K562 (cell line): Measurements from ENCODE around the gene PQBP1. TPM values are rescaled to one million over a fixed set of nuclear protein-coding genes. Genes with fewer than 3 reads are reported as not detected.

ENCODE experiments used
- ADNP ChIP-seq: fragments of 200-800 bp; sonication (Bioruptor generic); IDR thresholded peaks from 2 replicates; pipeline ENCODE4 v1.6.1; 2016; ENCODE audit warnings: missing genetic modification characterization, missing compliant biosample characterization
- ARID3B ChIP-seq: fragments of 250-450 bp; sonication (Bioruptor Pico); IDR thresholded peaks from 2 replicates; pipeline ENCODE4 v1.4.0; 2020; ENCODE audit warnings: borderline replicate concordance
- BRD4 ChIP-seq: fragments of 200-600 bp; sonication (generic); IDR thresholded peaks from 2 replicates; pipeline ENCODE4 v1.6.1; 2017; ENCODE audit warnings: inconsistent platforms
- ELF4 ChIP-seq: fragments of 450-650 bp; formaldehyde crosslinking; IDR thresholded peaks from 2 replicates; pipeline ENCODE4 v1.4.0; 2022; ENCODE audit warnings: missing genetic modification characterization
- ESRRA ChIP-seq: fragments of 450-650 bp; IDR thresholded peaks from 2 replicates; pipeline ENCODE4 v1.6.1; 2014; ENCODE audit warnings: low read depth, mild to moderate bottlenecking, moderate library complexity, borderline replicate concordance
- FOXK1 ChIP-seq: sonication (generic); formaldehyde crosslinking; IDR thresholded peaks from 2 replicates; pipeline ENCODE4 v1.8.0; 2022; ENCODE audit warnings: missing genetic modification reagents, mild to moderate bottlenecking, borderline replicate concordance
- HSF4 ChIP-seq: fragments of 250-450 bp; sonication (Bioruptor Pico); IDR thresholded peaks from 2 replicates; pipeline ENCODE4 v2.1.2; 2022; ENCODE audit warnings: mild to moderate bottlenecking, moderate library complexity, borderline replicate concordance
- KDM5B ChIP-seq: fragments of 200-600 bp; sonication (generic); IDR thresholded peaks from 2 replicates; pipeline ENCODE4 v1.6.1; 2012; ENCODE audit warnings: low read depth, mild to moderate bottlenecking, moderate library complexity, low read length, control low read depth, inconsistent platforms; ENCODE audit not compliant: insufficient replicate concordance
- MEF2A ChIP-seq: IDR thresholded peaks from 2 replicates; pipeline ENCODE4 v1.6.1; 2011; ENCODE audit warnings: low read depth, mild to moderate bottlenecking, low read length, moderate library complexity; ENCODE audit not compliant: control insufficient read depth
- NFYB ChIP-seq: IDR thresholded peaks from 2 replicates; pipeline ENCODE4 v1.6.1; 2011; ENCODE audit warnings: mild to moderate bottlenecking, moderate library complexity; ENCODE audit not compliant: insufficient read length; ENCODE audit errors: extremely low read depth
- PHF20 ChIP-seq: fragments of 450-650 bp; IDR thresholded peaks from 2 replicates; pipeline ENCODE4 v1.6.1; 2018; ENCODE audit not compliant: partially characterized antibody
- POLR3G ChIP-seq: IDR thresholded peaks from 2 replicates; pipeline ENCODE4 v1.6.1; 2011; ENCODE audit not compliant: insufficient read length, insufficient replicate concordance; ENCODE audit errors: extremely low read depth
- PTBP1 ChIP-seq: fragments of 200-400 bp; formaldehyde crosslinking; IDR thresholded peaks from 2 replicates; pipeline ENCODE4 v1.6.1; 2017; ENCODE audit warnings: low read depth, low read length
- RB1 ChIP-seq: fragments of 450-650 bp; IDR thresholded peaks from 2 replicates; pipeline ENCODE4 v1.6.1; 2017; ENCODE audit warnings: low read depth, mild to moderate bottlenecking
- RCOR1 ChIP-seq, 2 experiments: IDR thresholded peaks; 2 replicates each; pipeline ENCODE4 v1.6.1; 2012; ENCODE audit warnings: low read depth in 2 of 2, low read length in 2 of 2, borderline replicate concordance in 1 of 2, improper control_type of control experiment in 1 of 2
- RUNX1 ChIP-seq: sonication (generic); IDR thresholded peaks from 2 replicates; pipeline ENCODE4 v1.6.1; 2016; ENCODE audit warnings: antibody characterized with exemption, low read depth
- SIN3B ChIP-seq: fragments of 450-650 bp; IDR thresholded peaks from 2 replicates; pipeline ENCODE4 v1.6.1; 2017; ENCODE audit warnings: low read depth, mild to moderate bottlenecking, moderate library complexity
- SOX6 ChIP-seq: fragments of 450-650 bp; IDR thresholded peaks from 2 replicates; pipeline ENCODE4 v1.6.1; 2014; ENCODE audit warnings: mild to moderate bottlenecking
- SRSF3 ChIP-seq: fragments of 200-400 bp; formaldehyde crosslinking; IDR thresholded peaks from 2 replicates; pipeline ENCODE4 v1.6.1; 2016; ENCODE audit warnings: mild to moderate bottlenecking, low read length, moderate library complexity; ENCODE audit not compliant: insufficient read depth
- TCF15 ChIP-seq: fragments of 250-450 bp; sonication (Bioruptor Pico); IDR thresholded peaks from 2 replicates; pipeline ENCODE4 v1.8.0; 2022; ENCODE audit warnings: moderate library complexity, mild to moderate bottlenecking, inconsistent platforms
- TSHZ1 ChIP-seq: fragments of 250-450 bp; sonication (Bioruptor Pico); IDR thresholded peaks from 2 replicates; pipeline ENCODE4 v1.4.0; 2020; ENCODE audit warnings: mild to moderate bottlenecking, moderate library complexity
- ZBTB12 ChIP-seq: fragments of 250-450 bp; sonication (Bioruptor Pico); IDR thresholded peaks from 2 replicates; pipeline ENCODE4 v1.4.0; 2020
- ZNF76 ChIP-seq: fragments of 250-450 bp; sonication (Bioruptor Pico); IDR thresholded peaks from 2 replicates; pipeline ENCODE4 v1.4.0; 2020; ENCODE audit warnings: mild to moderate bottlenecking, moderate library complexity, borderline replicate concordance
- ZZZ3 ChIP-seq: fragments of 450-650 bp; IDR thresholded peaks from 2 replicates; pipeline ENCODE4 v1.6.1; 2016; ENCODE audit warnings: antibody characterized with exemption, mild to moderate bottlenecking, moderate library complexity
- polyA plus RNA-seq, 8 experiments: library from polyadenylated mRNA; depleted of rRNA in 4 of 8; stranded (reverse) in 5 of 8; unstranded in 3 of 8; fragments of >200 nt; fragmentation: Nextera tagmentation in 2 of 8; fragmentation: Illumina TruSeq in 1 of 8; extraction: Ambion mirVana in 2 of 8; extraction: Trizol in 1 of 8; gene quantifications; 2 replicates each; pipeline versions ENCODE4 v1.2.1 to v1.2.3, GENCODE V29; 2011 to 2014; ENCODE audit warnings: inconsistent platforms in 1 of 8, missing spikeins in 1 of 8
- total RNA-seq, 7 experiments: library from RNA; depleted of rRNA in 6 of 7; stranded (reverse); fragments of >200 nt in 6 of 7; fragmentation: Illumina TruSeq in 2 of 7; extraction: Trizol in 2 of 7; gene quantifications; 2 replicates each; pipeline versions ENCODE4 v1.2.1 to v1.2.3, GENCODE V29; 2011 to 2021; ENCODE audit warnings: low replicate concordance in 1 of 7

PQBP1 gene
- total and polyA plus RNA-seq, 9 of the 15 experiments (the other 6 are each of a cell fraction or from before 2014, with no cell fraction given): 41.3 to 262 (median 112) TPM

- TF ChIP-seq ARID3B (CRISPR knock-in tag) (no peak), ZNF76 (no peak), MEF2A (no peak), SRSF3 (no peak), SIN3B (no peak), POLR3G (no peak), ADNP (tag) (peak; percentile 75; the same call in 1 of the 2 replicates), SOX6 (no peak), RB1 (no peak), PHF20 (peak; percentile 21), ELF4 (CRISPR knock-in tag) (no peak), NFYB (no peak), HSF4 (no peak), RUNX1 (no peak), TCF15 (no peak), KDM5B (no peak), BRD4 (no peak), ESRRA (peak; percentile 38; the same call in 1 of the 2 replicates), PTBP1 (no peak), ZZZ3 (no peak), FOXK1 (CRISPR knock-in tag) (no peak), ZBTB12 (CRISPR knock-in tag) (no peak), RCOR1 (IDR thresholded peaks at IDR 0.05; ENCODE audit: borderline replicate concordance in 1 of 2, low read depth in 2 of 2, low read length in 2 of 2) (peak in 1 of 2 experiments; percentile 60; a peak in 1 of 4 replicates), TSHZ1 (CRISPR knock-in tag) (no peak)
These were observed 45.2 kb downstream of the PQBP1 start (continued) for GRCh38 chrX:48942895-48943294.
